ENCODE results near the gene HNF1A.
"Not testable (repeated sequence)": the region's sequence is repeated elsewhere in the genome, so short reads cannot be mapped to it uniquely, and the experiment has no call there.

The HNF1A gene

GRCh38 chr12:121015825-121016766, 37.8 kb downstream of the HNF1A start, which contains the start of gene C12orf43:
Gene C12orf43, minus strand, starts transcription at chr12:121016487. Its CDS starts 13 bp downstream, at chr12:121016474.
- DNase-seq, result peak; percentile 92

GRCh38 chr12:121017966-121018491, 39.7 kb downstream of the HNF1A start:
- no peak for DNase-seq

GRCh38 chr12:121018860-121019617, 40.7 kb downstream of the HNF1A start:
- no peak for DNase-seq

- DNase-seq, result no peak
Measured at GRCh38 chr12:121021754-121022153, 43.4 kb downstream of the HNF1A start.

- no peak for DNase-seq
Measured at GRCh38 chr12:121022713-121023112, 44.4 kb downstream of the HNF1A start.

- DNase-seq, result no peak
Measured at GRCh38 chr12:121023799-121024198, 45.5 kb downstream of the HNF1A start.

GRCh38 chr12:121025442-121026226, 47.3 kb downstream of the HNF1A start:
- DNase-seq, result no peak

- DNase-seq, result no peak
Measured at GRCh38 chr12:121026274-121027045, 48.1 kb downstream of the HNF1A start.

- DNase-seq, result no peak
Measured at GRCh38 chr12:121030576-121031212, 52.4 kb downstream of the HNF1A start.

- DNase-seq, result peak; percentile 51
Measured at GRCh38 chr12:121033625-121034349, 55.4 kb downstream of the HNF1A start.

GRCh38 chr12:121034616-121035305, 56.4 kb downstream of the HNF1A start:
- no peak for DNase-seq

GRCh38 chr12:121036810-121037326, 58.5 kb downstream of the HNF1A start:
- DNase-seq, result peak; percentile 32

GRCh38 chr12:121038861-121039668, 60.7 kb downstream of the HNF1A start, which contains the start of gene OASL:
Gene OASL, minus strand, starts transcription at chr12:121039246. Its CDS starts 275 bp downstream, at chr12:121038971.
- DNase-seq, result peak; percentile 39

GRCh38 chr12:121043067-121043466, 64.7 kb downstream of the HNF1A start:
- DNase-seq, result no peak

- not testable (repeated sequence) for DNase-seq
Measured at GRCh38 chr12:121047400-121047799, 69.1 kb downstream of the HNF1A start.

GRCh38 chr12:121048442-121048841, 70.1 kb downstream of the HNF1A start:
- no peak for DNase-seq

GRCh38 chr12:121050725-121051124, 72.4 kb downstream of the HNF1A start:
- DNase-seq, result no peak

All from activated CD8-positive, alpha-beta memory T cell treated with anti-CD3 and anti-CD28 coated beads, Interleukin-2, amount 50 U/mL, for 4 hours (primary cell).